GM23338 (cell line): ENCODE results near the gene ONECUT3.

Experiments used
- CTCF ChIP-seq, 2 experiments: fragments of 200-600 bp in 1 of 2; sonication (generic) in 1 of 2; conservative IDR thresholded peaks; 2 replicates each; pipeline versions ENCODE4 v1.5.1 to v1.6.1; 2016 to 2017; ENCODE audit warnings: antibody characterized with exemption in 2 of 2, low read depth in 2 of 2, mild to moderate bottlenecking in 2 of 2, moderate library complexity in 1 of 2
- STAT1 ChIP-seq: IDR thresholded peaks from one replicate; pipeline ENCODE4 v1.6.1; 2016; ENCODE audit warnings: antibody characterized with exemption; ENCODE audit not compliant: unreplicated experiment

GRCh38 chr19:1758959-1759903 lies 5.9 kb downstream of the ONECUT3 start:
- TF ChIP-seq CTCF (conservative IDR thresholded peaks at IDR 0.05; ENCODE audit: low read depth in 2 of 2) = no peak
- no peak for TF ChIP-seq STAT1
